NB4 (cell line): ENCODE measurements around the gene EDIL3.

Experiments
- CTCF ChIP-seq: IDR thresholded peaks from one replicate; pipeline ENCODE4 v1.5.1; 2012; ENCODE audit warnings: low read depth, low read length
- POLR2A ChIP-seq: IDR thresholded peaks from 2 replicates; pipeline ENCODE4 v1.6.1; 2011; ENCODE audit warnings: mild to moderate bottlenecking; ENCODE audit not compliant: insufficient read length; ENCODE audit errors: extremely low read depth

GRCh38 chr5:84091127-84091799 is 293.4 kb downstream of the EDIL3 start:
- no peak for TF ChIP-seq CTCF
- TF ChIP-seq POLR2A: no peak
